ENCODE data around the gene UBR7.

UBR7 gene

GRCh38 chr14:93262446-93262845 lies 55.4 kb downstream of the UBR7 start:
- no peak for DNase-seq

GRCh38 chr14:93263416-93263815 lies 56.4 kb downstream of the UBR7 start:
- DNase-seq, result peak; percentile 42

- no peak for DNase-seq
These were observed 59.1 kb downstream of the UBR7 start for GRCh38 chr14:93266127-93266526.

GRCh38 chr14:93267149-93267711 lies 60.2 kb downstream of the UBR7 start:
- no peak for DNase-seq

GRCh38 chr14:93268406-93268805 lies 61.4 kb downstream of the UBR7 start:
- DNase-seq, result no peak

GRCh38 chr14:93269341-93270068 lies 62.4 kb downstream of the UBR7 start:
- no peak for DNase-seq

GRCh38 chr14:93271111-93271510 lies 64.1 kb downstream of the UBR7 start:
- DNase-seq, result no peak

- no peak for DNase-seq
These were observed 67.2 kb downstream of the UBR7 start for GRCh38 chr14:93274055-93274806.

- no peak for DNase-seq
These were observed 69.1 kb downstream of the UBR7 start for GRCh38 chr14:93276031-93276716.
